ENCODE data around the gene MYO1D.
"Not testable (repeated sequence)": the region's sequence is repeated elsewhere in the genome, so short reads cannot be mapped to it uniquely, and the experiment has no call there.

MYO1D gene

DNA sequence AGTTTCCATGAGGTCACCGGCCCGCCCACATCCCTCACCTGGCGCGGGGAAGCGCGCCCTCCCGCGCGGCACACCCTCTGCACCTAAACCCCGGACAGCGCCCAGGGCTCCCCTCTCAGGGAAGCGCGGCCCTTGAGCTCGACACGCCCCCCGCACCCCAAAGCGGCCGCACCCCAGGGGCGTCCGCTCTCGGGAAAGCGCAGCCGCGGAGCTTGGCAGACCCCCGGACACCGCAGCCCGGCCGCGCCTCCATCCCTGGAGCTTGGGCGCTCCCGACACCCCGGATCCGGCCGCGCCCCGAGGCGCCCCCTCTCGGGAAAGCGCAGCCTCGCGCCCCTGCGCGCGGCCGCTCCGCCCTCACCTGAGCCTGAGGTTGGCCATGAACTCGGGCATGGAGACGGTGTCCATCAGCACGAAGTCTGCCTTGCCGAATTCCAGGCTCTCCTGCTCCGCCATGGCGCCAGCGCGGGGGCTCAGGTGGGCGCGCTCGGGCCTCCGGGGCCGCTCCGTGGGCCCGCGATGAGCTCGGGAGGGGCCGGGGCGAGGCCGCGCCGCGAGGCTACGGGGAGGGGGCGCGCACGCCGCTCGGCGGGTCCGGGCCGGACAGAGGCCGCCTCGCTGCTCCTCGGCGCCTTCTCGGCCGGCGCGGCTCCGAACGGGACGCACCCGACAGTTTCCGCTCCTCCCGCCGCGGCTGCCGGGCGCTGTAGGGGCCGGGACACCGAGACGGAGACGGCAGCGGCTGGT is at the start of gene MYO1D:
Gene MYO1D, minus strand, starts transcription at position 708 of the 747 bp plus-strand sequence. Its CDS starts 252 bp downstream, at position 456.
- Histone ChIP-seq H3K9ac (ENCODE audit: low read length) (peak within 1 kb of the TSS; percentile 77), H3K27ac (ENCODE audit: low read length) (peak within 1 kb of the TSS; percentile 69), H3K79me2 (ENCODE audit: low read length) (peaks cover 51% of the 10 kb centered on the region), H2AFZ (ENCODE audit: low read depth, low read length) (peak within 1 kb of the TSS; percentile 99), H3K4me1 (ENCODE audit: low read length) (peaks cover 32% of the 10 kb centered on the region), H4K20me1 (ENCODE audit: insufficient read depth, low read length) (peaks cover 36% of the 10 kb centered on the region), H3K9me3 (ENCODE audit: insufficient read depth, low read length) (no peaks in the 10 kb centered on the region), H3K27me3 (ENCODE audit: low read depth, low read length) (no peaks in the 10 kb centered on the region), H3K36me3 (replicated peaks; ENCODE audit: low read depth, low read length) (peaks cover 10% of the 10 kb centered on the region), H3K4me3 (ENCODE audit: low read length) (peak within 1 kb of the TSS; percentile 82), H3K4me2 (ENCODE audit: low read length) (peak within 1 kb of the TSS; percentile 97)
- TF ChIP-seq, protein P1, sequence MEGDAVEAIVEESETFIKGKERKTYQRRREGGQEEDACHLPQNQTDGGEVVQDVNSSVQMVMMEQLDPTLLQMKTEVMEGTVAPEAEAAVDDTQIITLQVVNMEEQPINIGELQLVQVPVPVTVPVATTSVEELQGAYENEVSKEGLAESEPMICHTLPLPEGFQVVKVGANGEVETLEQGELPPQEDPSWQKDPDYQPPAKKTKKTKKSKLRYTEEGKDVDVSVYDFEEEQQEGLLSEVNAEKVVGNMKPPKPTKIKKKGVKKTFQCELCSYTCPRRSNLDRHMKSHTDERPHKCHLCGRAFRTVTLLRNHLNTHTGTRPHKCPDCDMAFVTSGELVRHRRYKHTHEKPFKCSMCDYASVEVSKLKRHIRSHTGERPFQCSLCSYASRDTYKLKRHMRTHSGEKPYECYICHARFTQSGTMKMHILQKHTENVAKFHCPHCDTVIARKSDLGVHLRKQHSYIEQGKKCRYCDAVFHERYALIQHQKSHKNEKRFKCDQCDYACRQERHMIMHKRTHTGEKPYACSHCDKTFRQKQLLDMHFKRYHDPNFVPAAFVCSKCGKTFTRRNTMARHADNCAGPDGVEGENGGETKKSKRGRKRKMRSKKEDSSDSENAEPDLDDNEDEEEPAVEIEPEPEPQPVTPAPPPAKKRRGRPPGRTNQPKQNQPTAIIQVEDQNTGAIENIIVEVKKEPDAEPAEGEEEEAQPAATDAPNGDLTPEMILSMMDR (IDR thresholded peaks at IDR 0.05; ENCODE audit: low read depth, low read length) = peak; percentile 57
- no peak for TF ChIP-seq EZH2phosphoT487 (IDR thresholded peaks at IDR 0.05; ENCODE audit: low read depth)

DNA sequence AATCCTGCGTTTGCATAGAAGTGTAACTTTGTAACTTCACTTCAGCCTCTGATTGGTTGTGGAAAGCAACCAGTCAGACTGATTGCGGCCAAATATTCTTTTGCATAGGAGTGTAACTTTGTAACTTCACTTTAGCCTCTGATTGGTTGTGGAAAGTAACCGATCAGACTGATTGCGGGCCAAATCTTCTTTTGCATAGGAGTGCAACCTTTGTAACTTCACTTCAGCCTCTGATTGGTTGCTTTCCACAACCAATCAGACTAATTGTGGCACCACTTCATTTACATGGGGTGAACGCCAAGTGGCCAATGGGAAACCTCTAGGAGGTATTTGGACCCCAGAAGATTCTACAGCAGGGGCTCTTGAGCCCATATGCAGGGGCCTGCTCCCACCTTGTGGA is 49.3 kb upstream of the MYO1D start:
- H3K27ac ChIP-seq (ENCODE audit: low read length) = no peak overlapping the region
- H3K9ac ChIP-seq (ENCODE audit: low read length) = no peak overlapping the region
- no peak overlapping the region for H3K4me3 ChIP-seq (ENCODE audit: low read length)
- peaks cover 10% of the 10 kb centered on the region for H3K27me3 ChIP-seq (ENCODE audit: low read depth, low read length)
- peaks cover 20% of the 10 kb centered on the region for H3K4me1 ChIP-seq (ENCODE audit: low read length)
- no peak for TF ChIP-seq EZH2phosphoT487 (IDR thresholded peaks at IDR 0.05; ENCODE audit: low read depth)
- TF ChIP-seq, protein P1 (IDR thresholded peaks at IDR 0.05; ENCODE audit: low read depth, low read length) = no peak
- H4K20me1 ChIP-seq (ENCODE audit: insufficient read depth, low read length) = no peaks in the 10 kb centered on the region
- no peak overlapping the region for H2AFZ ChIP-seq (ENCODE audit: low read depth, low read length)
- no peak overlapping the region for H3K4me2 ChIP-seq (ENCODE audit: low read length)
- no peaks in the 10 kb centered on the region for H3K79me2 ChIP-seq (ENCODE audit: low read length)
- no peaks in the 10 kb centered on the region for H3K9me3 ChIP-seq (ENCODE audit: insufficient read depth, low read length)
- H3K36me3 ChIP-seq (replicated peaks; ENCODE audit: low read depth, low read length) = no peaks in the 10 kb centered on the region

DNA sequence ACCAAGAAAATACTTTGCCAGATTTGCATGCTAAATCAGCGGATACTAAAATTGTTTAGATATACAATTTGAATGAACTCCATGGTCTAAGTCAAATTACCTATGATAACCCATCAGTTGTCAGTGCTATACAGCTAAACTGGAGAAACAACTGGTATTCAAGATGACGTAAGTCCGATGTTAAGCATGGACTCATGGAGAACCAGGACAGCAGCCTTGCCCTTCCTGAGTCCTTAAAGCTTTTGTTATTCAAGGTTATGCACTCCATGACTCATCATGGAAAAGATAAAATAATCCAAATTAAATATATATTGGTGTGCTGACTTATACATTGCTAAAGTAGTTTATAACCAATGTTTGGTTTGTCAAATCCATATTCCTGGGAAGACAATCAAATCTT is 47.0 kb upstream of the MYO1D start:
- H3K9ac ChIP-seq (ENCODE audit: low read length); H4K20me1 ChIP-seq (ENCODE audit: insufficient read depth, low read length); H3K36me3 ChIP-seq (replicated peaks; ENCODE audit: low read depth, low read length); H3K4me3 ChIP-seq (ENCODE audit: low read length); H3K79me2 ChIP-seq (ENCODE audit: low read length); H3K27ac ChIP-seq (ENCODE audit: low read length); H3K27me3 ChIP-seq (ENCODE audit: low read depth, low read length); H2AFZ ChIP-seq (ENCODE audit: low read depth, low read length); H3K9me3 ChIP-seq (ENCODE audit: insufficient read depth, low read length); H3K4me2 ChIP-seq (ENCODE audit: low read length): not testable (repeated sequence)
- peaks cover 11% of the 10 kb centered on the region for H3K4me1 ChIP-seq (ENCODE audit: low read length)

DNA sequence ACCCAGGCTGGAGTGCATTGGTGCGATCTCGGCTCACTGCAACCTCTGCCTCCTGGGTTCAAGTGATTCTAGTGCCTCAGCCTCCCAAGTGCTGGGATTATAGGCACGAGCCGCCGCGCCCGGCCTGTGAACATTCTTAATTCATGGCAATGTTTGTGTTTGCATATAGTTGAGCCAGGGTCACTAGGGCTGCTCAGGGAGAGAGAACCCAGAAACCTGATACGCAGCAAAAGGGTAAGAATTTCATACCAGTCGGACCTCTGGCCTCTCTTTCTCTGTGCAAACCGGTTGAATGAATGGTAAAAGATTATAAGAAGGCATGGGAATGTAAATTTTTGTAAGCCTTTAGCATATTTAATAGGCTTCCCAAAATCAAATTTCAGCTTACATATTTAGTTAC is 44.1 kb upstream of the MYO1D start:
- Histone ChIP-seq H3K36me3 (replicated peaks; ENCODE audit: low read depth, low read length) (no peaks in the 10 kb centered on the region), H3K79me2 (ENCODE audit: low read length) (no peaks in the 10 kb centered on the region), H4K20me1 (ENCODE audit: insufficient read depth, low read length) (no peaks in the 10 kb centered on the region), H3K27ac (ENCODE audit: low read length) (no peak overlapping the region), H3K4me1 (ENCODE audit: low read length) (no peaks in the 10 kb centered on the region), H3K9me3 (ENCODE audit: insufficient read depth, low read length) (no peaks in the 10 kb centered on the region), H3K4me3 (ENCODE audit: low read length) (no peak overlapping the region), H3K4me2 (ENCODE audit: low read length) (no peak overlapping the region), H3K9ac (ENCODE audit: low read length) (no peak overlapping the region), H2AFZ (ENCODE audit: low read depth, low read length) (no peak overlapping the region), H3K27me3 (ENCODE audit: low read depth, low read length) (no peaks in the 10 kb centered on the region)
- TF ChIP-seq EZH2phosphoT487 (IDR thresholded peaks at IDR 0.05; ENCODE audit: low read depth) = no peak
- TF ChIP-seq, protein P1 (IDR thresholded peaks at IDR 0.05; ENCODE audit: low read depth, low read length) = no peak

Data from OCI-LY3 (cell line).